ENCODE measurements around the gene STRIT1. TPM values are rescaled to one million over a fixed set of nuclear protein-coding genes. Genes with fewer than 3 reads are reported as not detected.

Gene STRIT1
- total and polyA plus RNA-seq, 9 of the 15 experiments (the other 6 are each of a cell fraction or from before 2014, with no cell fraction given): not detected

GRCh38 chr3:155334914-155335723 lies 41.6 kb upstream of the STRIT1 start (continued):
- TF ChIP-seq MLLT1 (IDR thresholded peaks at IDR 0.05): 0 out of 4 replicates have a peak, but pooled peaks of 1 of the 2 experiments have one; percentile 32
- no peak for TF ChIP-seq ILK (tag; IDR thresholded peaks at IDR 0.05; ENCODE audit: borderline replicate concordance, low read depth)
- no peak for TF ChIP-seq ATF1 (CRISPR knock-in tag; IDR thresholded peaks at IDR 0.05)
- 0 out of 2 replicates have a peak, but pooled peaks have one; percentile 9 for TF ChIP-seq ATF1 (tag; IDR thresholded peaks at IDR 0.05)
- no peak for TF ChIP-seq SP1 (CRISPR knock-in tag; IDR thresholded peaks at IDR 0.05)
- TF ChIP-seq ZNF408 (CRISPR knock-in tag; IDR thresholded peaks at IDR 0.05; ENCODE audit: low read depth): no peak
- no peak for TF ChIP-seq NFATC3 (IDR thresholded peaks at IDR 0.05)
- no peak for TF ChIP-seq TEAD2 (tag; IDR thresholded peaks at IDR 0.05)
- no peak for TF ChIP-seq HEY1 (CRISPR knock-in tag; IDR thresholded peaks at IDR 0.05; ENCODE audit: borderline replicate concordance)
- no peak for TF ChIP-seq ZNF79 (CRISPR knock-in tag; IDR thresholded peaks at IDR 0.05; ENCODE audit: low read depth)
- TF ChIP-seq WHSC1 (IDR thresholded peaks at IDR 0.05; ENCODE audit: low read length): no peak
- TF ChIP-seq SRSF9 (IDR thresholded peaks at IDR 0.05; ENCODE audit: borderline replicate concordance, low read depth, low read length): no peak
- TF ChIP-seq TCF7L2 (IDR thresholded peaks at IDR 0.05; ENCODE audit: low read depth, low read length): no peak
- TF ChIP-seq CC2D1A (IDR thresholded peaks at IDR 0.05): peak; percentile 38; the same call in 1 of the 2 replicates
- TF ChIP-seq SAFB (IDR thresholded peaks at IDR 0.05; ENCODE audit: borderline replicate concordance, low read depth, low read length): no peak
- TF ChIP-seq NFIC (IDR thresholded peaks at IDR 0.05): peak; percentile 88
- TF ChIP-seq SMAD3 (CRISPR knock-in tag; conservative IDR thresholded peaks at IDR 0.05): 0 out of 2 replicates have a peak, but pooled peaks have one; percentile 20
- no peak for TF ChIP-seq ZNF212 (CRISPR knock-in tag; IDR thresholded peaks at IDR 0.05)
- no peak for TF ChIP-seq FOXK1 (CRISPR knock-in tag; IDR thresholded peaks at IDR 0.05; ENCODE audit: borderline replicate concordance)
- no peak for TF ChIP-seq RBM14 (IDR thresholded peaks at IDR 0.05; ENCODE audit: borderline replicate concordance, insufficient read depth, low read depth, low read length)
- TF ChIP-seq, protein P1, sequence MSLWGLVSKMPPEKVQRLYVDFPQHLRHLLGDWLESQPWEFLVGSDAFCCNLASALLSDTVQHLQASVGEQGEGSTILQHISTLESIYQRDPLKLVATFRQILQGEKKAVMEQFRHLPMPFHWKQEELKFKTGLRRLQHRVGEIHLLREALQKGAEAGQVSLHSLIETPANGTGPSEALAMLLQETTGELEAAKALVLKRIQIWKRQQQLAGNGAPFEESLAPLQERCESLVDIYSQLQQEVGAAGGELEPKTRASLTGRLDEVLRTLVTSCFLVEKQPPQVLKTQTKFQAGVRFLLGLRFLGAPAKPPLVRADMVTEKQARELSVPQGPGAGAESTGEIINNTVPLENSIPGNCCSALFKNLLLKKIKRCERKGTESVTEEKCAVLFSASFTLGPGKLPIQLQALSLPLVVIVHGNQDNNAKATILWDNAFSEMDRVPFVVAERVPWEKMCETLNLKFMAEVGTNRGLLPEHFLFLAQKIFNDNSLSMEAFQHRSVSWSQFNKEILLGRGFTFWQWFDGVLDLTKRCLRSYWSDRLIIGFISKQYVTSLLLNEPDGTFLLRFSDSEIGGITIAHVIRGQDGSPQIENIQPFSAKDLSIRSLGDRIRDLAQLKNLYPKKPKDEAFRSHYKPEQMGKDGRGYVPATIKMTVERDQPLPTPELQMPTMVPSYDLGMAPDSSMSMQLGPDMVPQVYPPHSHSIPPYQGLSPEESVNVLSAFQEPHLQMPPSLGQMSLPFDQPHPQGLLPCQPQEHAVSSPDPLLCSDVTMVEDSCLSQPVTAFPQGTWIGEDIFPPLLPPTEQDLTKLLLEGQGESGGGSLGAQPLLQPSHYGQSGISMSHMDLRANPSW (CRISPR knock-in tag; IDR thresholded peaks at IDR 0.05): no peak
- peak; percentile 73 for TF ChIP-seq C11orf30 (IDR thresholded peaks at IDR 0.05; ENCODE audit: low read depth)
- peak in 1 of 2 experiments; percentile 80; a peak in 3 of 4 replicates for TF ChIP-seq HDAC1 (IDR thresholded peaks at IDR 0.05)
- peak; percentile 18 for TF ChIP-seq POLR2B (IDR thresholded peaks at IDR 0.05; ENCODE audit: low read depth, partially characterized antibody)
- TF ChIP-seq ZBTB9 (CRISPR knock-in tag; IDR thresholded peaks at IDR 0.05): peak; percentile 47
